ENCODE data around the gene ATP6V1A. TPM values are rescaled to one million over a fixed set of nuclear protein-coding genes. Genes with fewer than 3 reads are reported as not detected.

Gene ATP6V1A
- total and polyA plus RNA-seq, 8 donors: 4.3 to 75.6 (median 13.0) TPM

DNA sequence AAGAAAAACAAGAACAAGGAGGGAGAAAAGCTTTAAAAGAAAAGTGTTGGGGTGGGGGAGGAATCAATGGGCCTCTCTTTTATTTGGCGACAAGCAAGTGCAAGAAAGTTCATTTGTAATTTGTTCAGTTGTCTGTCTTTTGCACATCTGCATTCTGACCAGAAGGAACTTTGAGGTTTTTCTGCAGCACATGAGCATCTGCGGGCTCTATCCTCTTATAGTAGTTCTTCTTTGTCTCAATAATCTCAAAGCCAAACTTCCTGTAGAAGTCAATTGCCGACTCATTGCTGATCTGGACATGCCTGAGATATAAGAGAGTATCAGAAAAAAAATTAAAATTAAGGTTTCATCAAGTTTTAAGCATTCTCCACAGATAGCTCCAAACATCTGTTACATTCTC is 25.2 kb upstream of the ATP6V1A start:
- Histone ChIP-seq H3K36me3 (peaks cover 21 to 53% (median 45%) of the 10 kb centered on the region in 4 donors), H3K27me3 (no peaks in the 10 kb centered on the region), H3K4me3 (no peak overlapping the region), H3K4me1 (peaks cover 0 to 24% (median 5%) of the 10 kb centered on the region in 4 donors), H3K9me3 (no peaks in the 10 kb centered on the region), H3K27ac (no peak overlapping the region)
- no peak for DNase-seq
- intact Hi-C loops (cut with DNase I; ENCODE audit: low total_unique reads): no loop called here
- TF ChIP-seq POLR2AphosphoS5 (IDR thresholded peaks at IDR 0.05) (no peak), POLR2A (IDR thresholded peaks at IDR 0.05) (no peak), EP300 (IDR thresholded peaks at IDR 0.05) (no peak), CTCF (IDR thresholded peaks at IDR 0.05) (no peak)
- 72 to 79% (median 77%) methylated on average over 3 of the region's 3 CpGs for WGBS, 5 donors

DNA sequence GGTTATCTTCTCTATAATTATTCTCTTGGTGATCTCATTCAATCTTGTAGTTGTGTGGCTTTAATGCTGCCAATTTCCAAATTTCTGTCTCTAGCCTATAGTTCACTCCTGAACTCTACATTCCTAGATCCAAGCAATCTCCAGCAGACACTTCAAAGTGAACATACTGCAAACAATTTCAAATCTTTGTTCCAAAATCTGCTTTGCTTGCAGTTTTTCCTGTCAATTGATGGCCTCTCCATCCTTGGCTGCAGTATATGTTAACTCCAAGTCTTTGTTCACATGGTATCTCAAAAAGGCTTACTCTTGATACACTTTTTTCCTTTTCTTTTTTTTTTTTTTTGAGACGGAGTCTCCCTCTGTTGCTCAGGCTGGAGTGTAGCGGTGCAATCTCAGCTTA is 18.2 kb upstream of the ATP6V1A start:
- no peak for DNase-seq
- intact Hi-C loops (cut with DNase I; ENCODE audit: low total_unique reads): no loop called here
- no peaks in the 10 kb centered on the region for H3K27me3 ChIP-seq
- whole genome bisulfite sequencing, 5 donors: 92 to 100% (median 99%) methylated on average over 2 of the region's 2 CpGs
- H3K9me3 ChIP-seq: no peaks in the 10 kb centered on the region
- H3K4me3 ChIP-seq: no peak overlapping the region
- peaks cover 0 to 13% (median 2%) of the 10 kb centered on the region in 4 donors for H3K36me3 ChIP-seq
- peaks cover 0 to 36% (median 15%) of the 10 kb centered on the region in 4 donors for H3K4me1 ChIP-seq
- H3K27ac ChIP-seq: no peak overlapping the region
- TF ChIP-seq CTCF (IDR thresholded peaks at IDR 0.05): no peak
- no peak for TF ChIP-seq EP300 (IDR thresholded peaks at IDR 0.05)
- TF ChIP-seq POLR2AphosphoS5 (IDR thresholded peaks at IDR 0.05): no peak
- TF ChIP-seq POLR2A (IDR thresholded peaks at IDR 0.05): no peak

DNA sequence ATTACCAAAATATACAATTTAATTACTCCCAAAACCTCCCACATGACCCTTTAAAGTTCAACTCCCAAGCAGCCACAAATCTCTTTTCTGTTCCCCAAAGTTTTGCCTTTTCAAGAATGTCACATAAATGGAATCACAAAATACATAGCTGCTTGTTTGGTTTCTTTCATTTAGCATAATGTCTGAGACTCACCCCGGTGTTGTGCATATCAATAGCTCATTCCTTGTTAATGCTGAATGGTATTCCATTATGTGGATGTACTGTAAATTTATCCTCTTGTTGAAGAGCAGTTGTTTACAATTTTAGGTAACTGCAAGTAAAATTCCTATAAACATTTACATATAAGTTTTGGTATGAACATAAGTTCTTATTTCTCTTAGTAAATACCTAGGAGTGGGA is 16.3 kb upstream of the ATP6V1A start:
- 73 to 82% (median 78%) methylated on average over 1 of the region's 1 CpG for WGBS, 5 donors
- no peak for DNase-seq
- no peak overlapping the region for H3K4me3 ChIP-seq
- intact Hi-C loops (cut with DNase I; ENCODE audit: low total_unique reads): no loop called here
- peaks cover 0 to 46% (median 19%) of the 10 kb centered on the region in 4 donors for H3K4me1 ChIP-seq
- no peak for TF ChIP-seq POLR2A (IDR thresholded peaks at IDR 0.05)
- no peak for TF ChIP-seq POLR2AphosphoS5 (IDR thresholded peaks at IDR 0.05)
- TF ChIP-seq CTCF (IDR thresholded peaks at IDR 0.05): no peak
- TF ChIP-seq EP300 (IDR thresholded peaks at IDR 0.05): no peak
- peaks cover 0 to 9% (median 2%) of the 10 kb centered on the region in 4 donors for H3K36me3 ChIP-seq
- H3K27ac ChIP-seq: no peak overlapping the region
- no peaks in the 10 kb centered on the region for H3K27me3 ChIP-seq
- no peaks in the 10 kb centered on the region for H3K9me3 ChIP-seq

- TF ChIP-seq CTCF (IDR thresholded peaks at IDR 0.05) (no peak), EP300 (IDR thresholded peaks at IDR 0.05) (no peak), POLR2A (IDR thresholded peaks at IDR 0.05) (no peak), POLR2AphosphoS5 (IDR thresholded peaks at IDR 0.05) (no peak)
- Histone ChIP-seq H3K4me1 (peaks cover 2 to 54% (median 25%) of the 10 kb centered on the region in 4 donors), H3K4me3 (no peak overlapping the region), H3K9me3 (no peaks in the 10 kb centered on the region), H3K27me3 (no peaks in the 10 kb centered on the region), H3K36me3 (peaks cover 0 to 9% (median 2%) of the 10 kb centered on the region in 4 donors), H3K27ac (no peak overlapping the region)
- intact Hi-C loops (cut with DNase I; ENCODE audit: low total_unique reads): no loop called here
- no peak for DNase-seq
- 75 to 86% (median 81%) methylated on average over 4 of the region's 4 CpGs for WGBS, 5 donors
Measured at GRCh38 chr3:113731694-113732093, 15.1 kb upstream of the ATP6V1A start.
